ENCODE measurements around the gene SNTG2. TPM values are rescaled to one million over a fixed set of nuclear protein-coding genes. Genes with fewer than 3 reads are reported as not detected.

SNTG2 gene
- total RNA-seq, 4 donors from 2014 or later, result 1.7 to 5.9 (median 2.0) TPM; not detected in 1

GRCh38 chr2:1162246-1162645 lies 211.6 kb downstream of the SNTG2 start:
- DNase-seq, result no peak
- intact Hi-C loops (cut with DNase I), result no loop called here
- Histone ChIP-seq H3K4me1 (no peaks in the 10 kb centered on the region), H3K27me3 (no peaks in the 10 kb centered on the region), H3K9me3 (peaks cover 0 to 9% (median 0%) of the 10 kb centered on the region in 3 donors), H3K36me3 (no peaks in the 10 kb centered on the region), H3K4me3 (no peak overlapping the region), H3K27ac (peak overlapping the region in 1 of 4 donors; percentile 33)
- TF ChIP-seq, protein P1, sequence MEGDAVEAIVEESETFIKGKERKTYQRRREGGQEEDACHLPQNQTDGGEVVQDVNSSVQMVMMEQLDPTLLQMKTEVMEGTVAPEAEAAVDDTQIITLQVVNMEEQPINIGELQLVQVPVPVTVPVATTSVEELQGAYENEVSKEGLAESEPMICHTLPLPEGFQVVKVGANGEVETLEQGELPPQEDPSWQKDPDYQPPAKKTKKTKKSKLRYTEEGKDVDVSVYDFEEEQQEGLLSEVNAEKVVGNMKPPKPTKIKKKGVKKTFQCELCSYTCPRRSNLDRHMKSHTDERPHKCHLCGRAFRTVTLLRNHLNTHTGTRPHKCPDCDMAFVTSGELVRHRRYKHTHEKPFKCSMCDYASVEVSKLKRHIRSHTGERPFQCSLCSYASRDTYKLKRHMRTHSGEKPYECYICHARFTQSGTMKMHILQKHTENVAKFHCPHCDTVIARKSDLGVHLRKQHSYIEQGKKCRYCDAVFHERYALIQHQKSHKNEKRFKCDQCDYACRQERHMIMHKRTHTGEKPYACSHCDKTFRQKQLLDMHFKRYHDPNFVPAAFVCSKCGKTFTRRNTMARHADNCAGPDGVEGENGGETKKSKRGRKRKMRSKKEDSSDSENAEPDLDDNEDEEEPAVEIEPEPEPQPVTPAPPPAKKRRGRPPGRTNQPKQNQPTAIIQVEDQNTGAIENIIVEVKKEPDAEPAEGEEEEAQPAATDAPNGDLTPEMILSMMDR (IDR thresholded peaks at IDR 0.05), result no peak
- no peak for TF ChIP-seq POLR2A (IDR thresholded peaks at IDR 0.05)
- 79 to 88% methylated on average over 5 to 7 of the region's 8 CpGs for WGBS, 2 donors

DNA sequence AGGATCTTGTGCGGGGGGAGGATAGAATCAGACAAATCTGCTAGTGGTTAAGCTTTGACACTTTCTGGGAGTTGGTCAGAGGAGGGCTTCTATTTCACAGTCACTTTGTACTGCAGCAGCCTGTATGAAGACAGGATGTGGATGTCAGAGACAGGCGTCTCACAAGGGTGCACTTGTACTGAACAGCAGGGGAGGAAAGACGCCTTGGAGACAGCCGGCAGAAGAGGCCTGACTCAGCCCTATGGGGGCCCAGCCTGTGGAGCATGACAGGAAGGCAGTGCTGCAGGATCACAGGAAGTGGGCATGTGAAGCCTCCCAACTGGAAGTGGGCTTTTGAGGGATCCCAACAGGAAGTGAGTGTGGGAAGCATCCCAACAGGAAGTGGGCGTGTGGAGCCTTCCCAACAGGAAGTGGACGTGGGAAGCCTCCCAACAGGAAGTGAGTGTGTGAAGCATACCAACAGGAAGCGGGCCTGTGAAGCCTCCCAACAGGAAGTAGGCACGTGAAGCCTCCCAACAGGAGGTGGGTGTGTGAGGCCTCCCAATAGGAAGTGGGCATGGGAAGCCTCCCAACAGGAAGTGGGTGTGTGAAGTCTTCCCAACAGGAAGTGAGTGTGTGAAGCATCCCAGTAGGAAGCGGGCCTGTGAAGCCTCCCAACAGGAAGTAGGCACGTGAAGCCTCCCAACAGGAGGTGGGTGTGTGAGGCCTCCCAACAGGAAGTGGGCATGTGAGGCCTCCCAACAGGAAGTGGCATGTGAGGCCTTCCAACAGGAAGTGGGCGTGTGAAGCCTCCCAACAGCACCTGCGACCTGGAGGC lies 212.3 kb downstream of the SNTG2 start:
- H3K27ac ChIP-seq, result peak overlapping the region in 3 of 4 donors; percentile 5 to 52 (median 44)
- DNase-seq, result no peak
- intact Hi-C loops (cut with DNase I), result no loop called here
- H3K36me3 ChIP-seq, result no peaks in the 10 kb centered on the region
- H3K27me3 ChIP-seq, result no peaks in the 10 kb centered on the region
- H3K4me3 ChIP-seq, result no peak overlapping the region
- H3K9me3 ChIP-seq, result peaks cover 0 to 9% (median 0%) of the 10 kb centered on the region in 3 donors
- TF ChIP-seq POLR2A (IDR thresholded peaks at IDR 0.05), result no peak
- TF ChIP-seq, protein P1 (IDR thresholded peaks at IDR 0.05), result no peak
- WGBS, 2 donors, result 58 to 63% methylated on average over 11 to 12 of the region's 12 CpGs
- H3K4me1 ChIP-seq, result no peaks in the 10 kb centered on the region

DNA sequence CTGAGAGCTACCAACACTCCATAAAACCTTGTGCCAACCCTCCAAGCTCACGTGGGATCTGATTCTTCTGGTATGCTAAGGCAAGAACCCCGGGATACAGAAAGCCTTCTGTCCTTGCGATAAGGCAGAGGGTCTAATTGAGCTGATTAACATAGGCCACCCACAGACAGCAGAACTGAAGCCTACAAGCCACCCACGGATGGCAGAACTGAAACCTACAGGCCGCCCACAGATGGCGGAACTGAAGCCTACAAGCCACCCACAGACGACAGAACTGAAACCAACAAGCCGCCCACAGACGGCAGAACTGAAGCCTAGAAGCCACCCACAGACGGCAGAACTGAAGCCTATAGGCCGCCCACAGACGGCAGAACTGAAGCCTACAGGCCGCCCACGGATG lies 216.3 kb downstream of the SNTG2 start:
- no peak overlapping the region for H3K4me3 ChIP-seq
- TF ChIP-seq, protein P1 (IDR thresholded peaks at IDR 0.05), result no peak
- TF ChIP-seq POLR2A (IDR thresholded peaks at IDR 0.05), result no peak
- DNase-seq, result no peak
- no peak overlapping the region for H3K27ac ChIP-seq
- H3K36me3 ChIP-seq, result no peaks in the 10 kb centered on the region
- no peaks in the 10 kb centered on the region for H3K4me1 ChIP-seq
- 82 to 100% methylated on average over 1 to 10 of the region's 14 CpGs for WGBS, 2 donors
- H3K27me3 ChIP-seq, result no peaks in the 10 kb centered on the region
- intact Hi-C loops (cut with DNase I), result no loop called here
- peaks cover 0 to 9% (median 0%) of the 10 kb centered on the region in 3 donors for H3K9me3 ChIP-seq

DNA sequence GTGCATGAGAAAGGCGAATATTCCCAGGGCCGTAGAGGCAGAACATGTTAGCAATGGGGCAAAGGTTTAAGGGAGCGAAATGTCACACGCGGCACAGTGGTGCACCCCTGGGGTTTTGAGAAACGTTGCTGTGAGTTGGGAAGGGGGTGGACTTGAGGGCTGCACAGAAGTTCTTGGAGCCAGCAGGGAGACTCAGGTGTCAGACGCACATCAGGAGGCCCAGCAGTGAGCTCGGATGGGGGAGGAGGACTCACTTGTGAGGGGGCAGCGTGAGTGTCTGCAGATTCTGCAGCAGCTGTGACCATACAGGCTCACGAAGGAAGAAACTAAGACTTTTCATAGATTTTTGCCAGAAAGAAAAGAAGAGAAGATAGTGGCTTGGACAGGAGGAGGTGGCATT lies 218.2 kb downstream of the SNTG2 start:
- WGBS, 2 donors, result 79 to 82% methylated on average over 10 of the region's 10 CpGs
- Histone ChIP-seq H3K4me3 (no peak overlapping the region), H3K4me1 (no peaks in the 10 kb centered on the region), H3K9me3 (no peaks in the 10 kb centered on the region), H3K27me3 (no peaks in the 10 kb centered on the region), H3K27ac (no peak overlapping the region), H3K36me3 (no peaks in the 10 kb centered on the region)
- intact Hi-C loops (cut with DNase I), result no loop called here
- no peak for TF ChIP-seq POLR2A (IDR thresholded peaks at IDR 0.05)
- TF ChIP-seq, protein P1 (IDR thresholded peaks at IDR 0.05), result no peak
- no peak for DNase-seq

DNA sequence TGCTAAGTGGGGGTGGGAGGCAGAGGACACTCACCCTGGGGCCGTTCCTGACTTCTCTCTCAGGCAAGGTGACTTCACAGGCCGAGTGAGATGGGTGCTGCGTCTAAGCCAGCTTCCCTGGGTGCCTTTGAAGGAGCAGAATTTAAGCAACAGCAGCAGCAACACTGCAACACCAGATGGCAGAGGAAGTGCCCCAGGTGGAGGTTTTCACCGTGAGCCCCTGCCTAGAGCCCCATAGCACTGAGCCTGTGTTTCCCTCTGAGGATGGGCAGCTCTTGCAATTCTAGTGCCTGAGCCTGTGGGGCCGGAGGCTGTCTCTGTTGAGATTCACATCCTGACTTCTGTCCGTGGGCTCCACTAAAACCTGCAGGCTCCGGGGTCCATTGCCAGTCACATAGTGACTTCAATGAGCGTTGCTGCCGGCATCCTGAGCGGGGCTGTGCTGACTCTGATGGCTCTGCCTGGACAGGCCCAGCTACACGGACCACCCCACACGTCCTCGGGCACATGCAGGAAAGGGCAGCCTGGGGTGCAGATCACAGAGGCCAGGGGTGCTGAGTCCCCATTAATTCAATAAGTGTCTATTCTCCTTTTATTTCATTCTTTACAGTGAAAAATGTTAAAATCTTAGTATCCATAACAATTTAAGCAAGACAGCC lies 218.8 kb downstream of the SNTG2 start:
- H3K9me3 ChIP-seq, result no peaks in the 10 kb centered on the region
- intact Hi-C loops (cut with DNase I), result no loop called here
- WGBS, 2 donors, result 55 to 71% methylated on average over 8 to 10 of the region's 13 CpGs
- H3K36me3 ChIP-seq, result no peaks in the 10 kb centered on the region
- TF ChIP-seq, protein P1 (IDR thresholded peaks at IDR 0.05), result no peak
- TF ChIP-seq POLR2A (IDR thresholded peaks at IDR 0.05), result no peak
- H3K27me3 ChIP-seq, result no peaks in the 10 kb centered on the region
- no peak for DNase-seq
- no peak overlapping the region for H3K4me3 ChIP-seq
- H3K27ac ChIP-seq, result peak overlapping the region in 3 of 4 donors; percentile 21 to 45 (median 38)
- H3K4me1 ChIP-seq, result no peaks in the 10 kb centered on the region

Data from esophagus squamous epithelium (tissue), 5 donors.